ENCODE measurements around the gene MYO19.
"Not testable (repeated sequence)": the region's sequence is repeated elsewhere in the genome, so short reads cannot be mapped to it uniquely, and the experiment has no call there.

The MYO19 gene

GRCh38 chr17:36460265-36460937 lies 74.3 kb downstream of the MYO19 start:
- H3K9me3 Mint-ChIP-seq, result no peaks in the 10 kb centered on the region
- no peak for DNase-seq
- no peaks in the 10 kb centered on the region for H3K36me3 Mint-ChIP-seq (ENCODE audit: low read depth)
- H3K27me3 Mint-ChIP-seq (ENCODE audit: low read depth, poor library complexity), result peaks cover 56% of the 10 kb centered on the region
- H3K4me3 Mint-ChIP-seq, result no peak overlapping the region
- no peaks in the 10 kb centered on the region for H3K4me1 Mint-ChIP-seq
- no peak overlapping the region for H3K27ac Mint-ChIP-seq
- TF ChIP-seq CTCF (IDR thresholded peaks at IDR 0.05), result no peak

GRCh38 chr17:36459601-36460000 lies 75.1 kb downstream of the MYO19 start:
- Mint-ChIP-seq H3K27me3 (ENCODE audit: low read depth, poor library complexity) (peaks cover 48% of the 10 kb centered on the region), H3K9me3 (no peaks in the 10 kb centered on the region), H3K36me3 (ENCODE audit: low read depth) (no peaks in the 10 kb centered on the region), H3K4me3 (no peak overlapping the region), H3K4me1 (no peaks in the 10 kb centered on the region), H3K27ac (no peak overlapping the region)
- TF ChIP-seq CTCF (IDR thresholded peaks at IDR 0.05), result no peak
- no peak for DNase-seq

GRCh38 chr17:36459045-36459444 lies 75.6 kb downstream of the MYO19 start:
- no peaks in the 10 kb centered on the region for H3K4me1 Mint-ChIP-seq
- H3K27ac Mint-ChIP-seq, result no peak overlapping the region
- H3K9me3 Mint-ChIP-seq, result no peaks in the 10 kb centered on the region
- H3K27me3 Mint-ChIP-seq (ENCODE audit: low read depth, poor library complexity), result peaks cover 48% of the 10 kb centered on the region
- H3K4me3 Mint-ChIP-seq, result no peak overlapping the region
- DNase-seq, result no peak
- no peak for TF ChIP-seq CTCF (IDR thresholded peaks at IDR 0.05)
- H3K36me3 Mint-ChIP-seq (ENCODE audit: low read depth), result no peaks in the 10 kb centered on the region

GRCh38 chr17:36457701-36458100 lies 77.0 kb downstream of the MYO19 start:
- not testable (repeated sequence) for H3K36me3 Mint-ChIP-seq (ENCODE audit: low read depth); H3K4me1 Mint-ChIP-seq; H3K27ac Mint-ChIP-seq; H3K9me3 Mint-ChIP-seq; DNase-seq; H3K4me3 Mint-ChIP-seq
- H3K27me3 Mint-ChIP-seq (ENCODE audit: low read depth, poor library complexity), result peaks cover 35% of the 10 kb centered on the region

- H3K36me3 Mint-ChIP-seq (ENCODE audit: low read depth); H3K27ac Mint-ChIP-seq; DNase-seq; H3K4me1 Mint-ChIP-seq; H3K9me3 Mint-ChIP-seq; H3K27me3 Mint-ChIP-seq (ENCODE audit: low read depth, poor library complexity); H3K4me3 Mint-ChIP-seq: not testable (repeated sequence)
Observed at GRCh38 chr17:36452888-36453287, 81.8 kb downstream of the MYO19 start.

- not testable (repeated sequence) for H3K27me3 Mint-ChIP-seq (ENCODE audit: low read depth, poor library complexity); H3K4me1 Mint-ChIP-seq; H3K4me3 Mint-ChIP-seq; H3K27ac Mint-ChIP-seq; H3K36me3 Mint-ChIP-seq (ENCODE audit: low read depth); H3K9me3 Mint-ChIP-seq; DNase-seq
Observed at GRCh38 chr17:36449997-36450396, 84.7 kb downstream of the MYO19 start.

Data from nephron progenitor cell (in vitro differentiated cells).